Activated CD4-positive, alpha-beta T cell treated with anti-CD3 and anti-CD28 coated beads, Interleukin-2, amount 50 U/mL, for 24 hours (primary cell): ENCODE measurements around the gene CDK14.
"Not testable (repeated sequence)": the region's sequence is repeated elsewhere in the genome, so short reads cannot be mapped to it uniquely, and the experiment has no call there.

Source experiments
- DNase-seq, 2 donors: peaks; one replicate each; pipeline ENCODE4 v3.0.0-alpha.2; 2020; ENCODE audit warnings: low read depth in 1 of 2, low spot score in 1 of 2

The CDK14 gene

DNA sequence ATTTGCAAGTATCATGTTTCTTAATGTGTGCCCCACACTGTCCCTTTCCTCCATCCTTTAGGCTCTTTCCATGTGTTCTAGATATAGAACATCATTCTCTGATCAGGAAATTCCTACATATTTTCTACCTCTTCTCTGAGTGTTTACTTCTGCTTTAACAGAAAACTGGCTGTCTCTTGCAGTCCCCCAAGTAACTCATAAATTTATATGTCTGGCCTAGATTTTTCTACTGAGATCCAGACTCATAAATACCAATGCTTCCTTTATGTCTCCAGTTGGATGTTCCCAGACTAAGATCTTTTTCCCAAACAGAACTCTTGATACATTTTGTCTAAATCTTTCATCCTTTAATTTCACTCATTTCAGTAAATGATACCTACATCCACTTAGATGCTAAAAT lies 181.8 kb downstream of the CDK14 start:
- DNase-seq, result no peak

GRCh38 chr7:90788052-90788451 lies 191.9 kb downstream of the CDK14 start:
- no peak for DNase-seq

DNA sequence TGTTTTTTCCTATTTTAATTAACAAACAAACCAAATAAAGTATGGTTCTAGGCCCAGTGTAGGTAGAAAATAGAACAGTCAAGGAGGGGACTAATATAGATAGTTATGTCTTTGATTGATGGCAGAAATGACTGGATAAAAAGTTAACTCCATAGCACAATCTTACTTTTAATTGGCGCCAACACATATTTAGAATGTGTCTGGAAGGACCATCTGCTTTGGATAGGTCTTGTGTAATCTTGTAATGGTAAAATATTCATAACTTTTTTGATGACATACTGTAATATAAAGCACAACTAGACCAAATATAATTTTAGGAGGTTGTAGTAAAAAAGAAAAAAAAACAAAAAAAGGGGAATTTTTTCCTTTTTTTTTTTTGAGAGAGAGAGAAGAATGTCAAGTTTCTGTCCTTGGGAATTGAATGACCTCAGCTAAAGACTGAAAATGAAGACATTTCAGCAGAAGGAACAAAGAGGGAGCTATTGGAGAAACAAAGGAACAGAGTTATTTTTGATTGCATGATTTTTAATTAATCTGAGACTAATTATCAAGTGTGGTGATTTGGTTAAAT lies 193.7 kb downstream of the CDK14 start:
- DNase-seq, result no peak

DNA sequence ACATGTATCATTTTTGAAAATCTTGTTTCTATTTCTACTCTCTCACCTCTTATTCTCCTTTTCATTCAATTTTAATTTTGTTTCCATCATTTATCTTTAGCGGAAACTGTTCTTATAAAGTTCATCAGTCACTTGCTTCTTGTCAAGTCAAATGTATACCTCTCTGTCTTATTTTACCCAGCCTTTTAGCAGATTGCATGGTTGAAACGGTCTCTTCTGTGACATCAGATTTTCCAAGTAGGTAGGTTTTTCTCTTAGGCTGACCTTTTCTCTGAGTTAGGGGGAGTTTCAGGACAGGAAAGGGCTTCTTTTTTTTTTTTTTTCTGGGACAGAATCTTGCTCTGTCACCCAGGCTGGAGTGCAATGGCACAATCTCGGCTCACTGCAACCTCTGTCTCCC lies 195.5 kb downstream of the CDK14 start:
- no peak for DNase-seq

GRCh38 chr7:90792301-90792700 lies 196.2 kb downstream of the CDK14 start:
- no peak for DNase-seq

DNA sequence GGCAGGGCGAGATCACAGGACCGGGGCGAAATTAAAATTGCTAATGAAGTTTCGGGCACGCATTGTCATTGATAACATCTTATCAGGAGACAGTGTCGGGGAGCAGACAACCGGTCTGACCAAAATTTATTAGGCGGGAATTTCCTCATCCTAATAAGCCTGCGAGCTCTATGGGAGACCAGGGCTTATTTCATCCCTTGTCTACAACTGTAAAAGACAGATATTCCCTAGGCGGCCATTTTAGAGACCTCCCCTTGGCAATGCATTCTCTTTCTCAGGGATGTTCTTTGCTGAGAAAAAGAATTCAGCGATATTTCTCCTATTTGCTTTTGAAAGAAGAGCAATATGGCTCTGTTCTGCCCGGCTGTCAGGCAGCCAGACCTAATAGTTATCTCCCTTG lies 198.1 kb downstream of the CDK14 start:
- DNase-seq, result not testable (repeated sequence)

DNA sequence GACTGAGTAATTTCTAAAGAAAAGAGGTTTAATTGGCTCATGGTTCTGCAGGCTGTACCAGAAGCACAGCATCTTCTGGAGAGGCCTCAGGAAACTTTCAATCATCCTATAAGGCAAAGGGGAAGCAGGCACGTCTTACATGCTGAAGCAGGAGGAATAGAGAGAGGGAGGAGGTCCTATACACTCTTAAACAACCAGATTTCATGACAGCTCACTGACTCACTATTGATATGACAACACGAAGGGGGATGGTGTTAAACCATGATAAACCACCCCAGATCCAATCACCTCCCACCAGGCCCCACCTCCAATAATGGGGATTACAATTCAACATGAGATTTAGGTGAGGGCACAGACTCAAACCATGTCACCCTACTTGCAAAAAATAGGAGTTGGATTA lies 201.5 kb downstream of the CDK14 start:
- DNase-seq, result no peak

DNA sequence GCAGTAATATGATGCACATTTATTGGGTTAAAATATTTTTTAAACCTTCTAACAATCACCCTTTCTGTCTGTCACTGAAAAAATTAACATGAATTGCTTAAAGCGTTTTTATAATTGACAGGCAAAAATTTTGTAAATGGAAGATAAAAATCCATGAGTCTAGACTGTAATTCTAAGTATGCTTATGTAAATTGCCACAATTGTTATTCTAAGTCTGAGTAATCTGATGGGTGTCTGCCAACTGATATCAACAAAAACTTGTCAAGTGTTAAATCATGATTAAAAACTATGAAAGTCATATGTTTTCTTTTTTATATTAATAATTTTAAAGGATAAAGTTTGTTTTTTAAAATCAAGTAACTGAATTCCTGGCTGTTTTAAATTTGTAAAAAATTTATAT lies 208.2 kb downstream of the CDK14 start:
- DNase-seq, result no peak

GRCh38 chr7:90815552-90815951 lies 219.4 kb downstream of the CDK14 start:
- not testable (repeated sequence) for DNase-seq

- DNase-seq, result no peak
Observed at GRCh38 chr7:90816511-90817142, 220.5 kb downstream of the CDK14 start.

DNA sequence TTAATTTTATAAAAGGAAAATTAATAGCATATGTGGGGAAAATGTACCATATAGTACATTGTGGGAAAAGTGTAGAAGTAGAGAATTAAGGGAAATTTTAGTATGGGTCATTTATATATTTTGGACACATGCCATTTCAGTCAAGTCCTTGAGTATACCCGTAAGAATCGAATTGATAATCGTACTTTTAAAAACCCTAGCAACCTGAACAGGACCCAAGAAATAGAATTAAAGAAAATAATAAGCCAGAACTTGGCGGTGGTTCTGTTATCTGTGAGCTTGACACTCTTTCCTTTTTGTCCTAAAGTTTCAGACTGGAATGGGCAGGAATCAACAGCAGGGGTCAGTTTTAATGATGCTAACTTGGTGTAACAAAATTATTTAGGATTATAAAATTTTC lies 221.0 kb downstream of the CDK14 start:
- DNase-seq, result no peak

DNA sequence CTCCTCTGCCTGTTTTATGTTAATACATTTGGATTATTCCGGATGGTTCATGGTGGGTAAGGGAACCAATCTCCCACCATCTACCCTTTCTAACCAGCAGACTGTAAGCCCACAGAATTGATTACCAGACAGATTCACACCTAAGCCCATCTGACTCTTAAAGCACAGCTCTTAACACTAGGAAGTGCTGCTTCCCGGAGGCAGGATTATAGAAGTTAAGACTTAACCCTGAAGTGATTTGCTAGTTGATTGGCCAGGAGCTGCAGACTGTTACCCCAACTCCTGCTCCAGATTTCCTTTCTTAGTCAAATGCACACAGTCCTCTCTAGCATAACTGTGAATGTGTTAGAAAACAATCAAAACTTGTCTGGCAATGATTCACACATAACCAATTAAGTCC lies 221.7 kb downstream of the CDK14 start:
- DNase-seq, result no peak

GRCh38 chr7:90818341-90818740 lies 222.2 kb downstream of the CDK14 start:
- DNase-seq, result no peak

- no peak for DNase-seq
Observed at GRCh38 chr7:90821961-90822620, 226.0 kb downstream of the CDK14 start.

- DNase-seq, result no peak
Observed at GRCh38 chr7:90824386-90825307, 228.5 kb downstream of the CDK14 start.

DNA sequence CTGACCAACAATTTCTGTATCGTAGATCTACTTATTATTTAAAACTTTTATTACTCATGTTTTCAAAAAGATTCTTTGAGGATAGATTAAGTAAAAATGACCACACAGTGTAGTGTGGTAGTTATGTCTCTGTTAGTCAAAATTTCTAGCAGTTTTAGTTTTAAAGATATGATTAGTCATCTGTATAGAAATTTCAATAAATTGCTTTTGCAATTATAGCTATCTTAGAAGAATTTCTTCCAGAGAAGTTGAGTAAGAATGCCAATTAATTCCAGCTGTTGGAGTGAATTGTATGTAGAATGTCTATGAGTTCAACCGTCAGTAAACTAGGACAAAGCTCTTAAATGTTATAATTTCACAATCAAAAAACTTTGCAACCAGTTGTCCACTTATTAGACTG lies 229.7 kb downstream of the CDK14 start:
- no peak for DNase-seq

- DNase-seq, result no peak
Observed at GRCh38 chr7:90828601-90829000, 232.5 kb downstream of the CDK14 start.

DNA sequence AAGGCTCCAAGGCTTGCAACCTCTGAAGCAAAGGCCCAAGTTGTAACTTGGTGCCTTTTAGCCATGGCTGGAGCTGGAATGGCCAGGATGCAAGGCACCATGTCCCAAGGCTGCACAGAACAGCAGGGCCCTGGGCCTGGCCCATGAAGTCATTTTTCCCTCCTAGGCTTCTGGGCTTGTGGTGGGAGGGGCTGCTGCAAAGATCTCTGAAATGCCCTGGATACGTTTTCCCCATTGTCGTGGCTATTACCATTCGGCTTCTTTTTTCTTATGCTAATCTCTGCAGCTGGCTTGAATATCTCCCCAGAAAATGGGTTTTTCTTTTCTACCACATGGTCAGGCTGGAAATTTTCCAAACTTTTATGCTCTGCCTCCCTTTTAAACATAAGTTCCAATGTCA lies 234.2 kb downstream of the CDK14 start:
- no peak for DNase-seq

DNA sequence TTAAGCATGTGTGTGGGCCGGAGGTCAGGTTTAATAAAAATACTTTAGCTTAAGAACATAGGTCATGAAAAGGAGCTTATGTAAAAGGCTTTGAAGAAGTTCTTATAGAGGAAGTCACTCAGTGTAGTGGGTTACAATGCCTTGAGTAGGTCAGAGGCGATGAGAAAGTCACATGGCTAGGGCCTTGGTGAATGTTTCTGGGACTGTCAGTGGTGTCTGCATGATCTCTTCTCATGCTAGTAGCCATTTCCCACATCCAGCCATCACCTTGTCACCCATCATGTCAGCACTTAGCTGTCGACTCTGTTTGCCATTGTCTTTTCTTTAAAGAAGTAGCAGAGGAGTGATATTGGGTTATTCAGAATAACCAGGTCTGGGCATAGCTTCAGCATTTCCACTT lies 236.6 kb downstream of the CDK14 start:
- DNase-seq, result no peak

DNA sequence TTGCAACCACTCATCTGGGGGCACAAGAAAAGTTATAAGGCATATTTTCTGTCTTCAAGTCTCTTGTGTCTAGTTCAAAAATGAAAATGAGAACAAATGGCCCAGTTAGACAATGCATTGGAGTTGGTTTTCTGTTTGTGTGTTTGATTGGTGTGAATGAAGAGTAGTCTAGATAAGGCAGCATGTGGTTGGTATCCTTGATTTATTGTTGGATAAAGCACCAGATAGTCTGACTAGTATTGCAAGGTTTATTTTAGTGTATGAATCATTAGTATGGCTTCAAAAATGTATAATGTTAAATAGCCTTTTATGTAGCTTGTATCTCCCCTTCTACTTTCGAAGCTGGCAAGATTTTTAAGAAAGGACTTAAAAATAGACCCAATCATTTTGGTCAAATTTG lies 237.3 kb downstream of the CDK14 start:
- DNase-seq, result no peak

GRCh38 chr7:90834771-90835170 lies 238.7 kb downstream of the CDK14 start:
- no peak for DNase-seq

- no peak for DNase-seq
Observed at GRCh38 chr7:90835861-90836260, 239.7 kb downstream of the CDK14 start.
